Measurements from ENCODE around the gene LRRC27. TPM values are rescaled to one million over a fixed set of nuclear protein-coding genes. Genes with fewer than 3 reads are reported as not detected.

LRRC27 gene
- polyA plus RNA-seq, 2 of the 4 experiments (the other 2 are of a cell fraction): 6.5 to 6.9 TPM

GRCh38 chr10:132324186-132324585 lies 7.8 kb upstream of the LRRC27 start:
- CTCF ChIA-PET: no interaction called here
- DNase-seq (ENCODE audit: low read depth in 1 of 2, low spot score in 1 of 2) (no peak), ATAC-seq (no peak), FAIRE-seq (no peak)
- TF ChIP-seq TFCP2L1 (CRISPR knock-in tag; IDR thresholded peaks at IDR 0.05) (no peak), MAX (IDR thresholded peaks at IDR 0.05) (no peak), PBX3 (IDR thresholded peaks at IDR 0.05) (no peak), SREBF2 (IDR thresholded peaks at IDR 0.05) (no peak), HOXB13 (CRISPR knock-in tag; IDR thresholded peaks at IDR 0.05; ENCODE audit: low read depth) (no peak), RNF2 (IDR thresholded peaks at IDR 0.05; ENCODE audit: borderline replicate concordance, low read depth) (no peak), ZNF302 (CRISPR knock-in tag; IDR thresholded peaks at IDR 0.05) (no peak), FOSL2 (IDR thresholded peaks at IDR 0.05) (no peak), FOSL2 (CRISPR knock-in tag; IDR thresholded peaks at IDR 0.05) (no peak), ESRRA (IDR thresholded peaks at IDR 0.05; ENCODE audit: borderline replicate concordance, low read length) (no peak), FOXS1 (CRISPR knock-in tag; IDR thresholded peaks at IDR 0.05) (no peak), HOXA7 (CRISPR knock-in tag; IDR thresholded peaks at IDR 0.05) (no peak)
- H3K4me3 ChIP-seq: no peak overlapping the region
- H3K9me3 ChIP-seq: no peaks in the 10 kb centered on the region
- H3K4me2 ChIP-seq: no peak overlapping the region
- WGBS (ENCODE audit: missing lambda C conversion rate): 91% methylated on average over 1 of the region's 1 CpG
- H3K4me1 ChIP-seq: peaks cover 95% of the 10 kb centered on the region
- peak overlapping the region; percentile 95 to 99 for H3K27ac ChIP-seq
- POLR2A ChIA-PET: no interaction called here

GRCh38 chr10:132326344-132326889 lies 5.6 kb upstream of the LRRC27 start:
- 88% methylated on average over 11 of the region's 11 CpGs for WGBS (ENCODE audit: missing lambda C conversion rate)
- Histone ChIP-seq H3K4me2 (peak overlapping the region; percentile 61), H3K27ac (peak overlapping the region; percentile 74 to 95), H3K4me3 (peak overlapping the region; percentile 14; the same call in 1 of the 3 replicates), H3K9me3 (no peaks in the 10 kb centered on the region), H3K4me1 (peaks cover 78% of the 10 kb centered on the region)
- CTCF ChIA-PET: interaction anchor here (1.4 kb wide), 1 partner anchor 27 kb away, joined by 5 read pairs; no protein-coding TSS in a partner anchor
- POLR2A ChIA-PET: interaction anchor here (1.1 kb wide), 1 partner anchor 19 kb away, joined by 17 read pairs; the partner anchor contains the start of gene STK32C
- ATAC-seq (no peak), FAIRE-seq (no peak), DNase-seq (ENCODE audit: low read depth in 1 of 2, low spot score in 1 of 2) (no peak)
- no peak for TF ChIP-seq HOXA7 (CRISPR knock-in tag; IDR thresholded peaks at IDR 0.05)
- no peak for TF ChIP-seq BHLHE40 (IDR thresholded peaks at IDR 0.05; ENCODE audit: low read depth, low read length)
- TF ChIP-seq ESRRA (IDR thresholded peaks at IDR 0.05; ENCODE audit: borderline replicate concordance, low read length): no peak
- TF ChIP-seq CHD4 (IDR thresholded peaks at IDR 0.05; ENCODE audit: borderline replicate concordance): no peak
- TF ChIP-seq RAD21 (conservative IDR thresholded peaks at IDR 0.05 in 1 of 2, IDR thresholded peaks at IDR 0.05 in 1 of 2): no peak
- TF ChIP-seq RNF2 (IDR thresholded peaks at IDR 0.05; ENCODE audit: borderline replicate concordance, low read depth): no peak
- TF ChIP-seq FOSB (CRISPR knock-in tag; IDR thresholded peaks at IDR 0.05): no peak
- no peak for TF ChIP-seq MAX (IDR thresholded peaks at IDR 0.05)
- no peak for TF ChIP-seq JUNB (IDR thresholded peaks at IDR 0.05)
- no peak for TF ChIP-seq RCOR1 (IDR thresholded peaks at IDR 0.05; ENCODE audit: low read depth, low read length)
- no peak for TF ChIP-seq ZC3H11A (IDR thresholded peaks at IDR 0.05)
- no peak for TF ChIP-seq REST (IDR thresholded peaks at IDR 0.05)
- TF ChIP-seq RFX5 (IDR thresholded peaks at IDR 0.05): no peak
- TF ChIP-seq PHF8 (IDR thresholded peaks at IDR 0.05; ENCODE audit: borderline replicate concordance, low read depth): no peak
- no peak for TF ChIP-seq NR3C1 (IDR thresholded peaks at IDR 0.05)
- no peak for TF ChIP-seq BCL3 (IDR thresholded peaks at IDR 0.05)
- no peak for TF ChIP-seq CTCF (IDR thresholded peaks at IDR 0.05)
- TF ChIP-seq MAFK (IDR thresholded peaks at IDR 0.05; ENCODE audit: partially characterized antibody): no peak
- TF ChIP-seq ZSCAN20 (CRISPR knock-in tag; IDR thresholded peaks at IDR 0.05): no peak
- no peak for TF ChIP-seq EP300 (IDR thresholded peaks at IDR 0.05)
